Lower leg skin (tissue), 4 donors: ENCODE data around the gene CAPN5. TPM values are rescaled to one million over a fixed set of nuclear protein-coding genes. Genes with fewer than 3 reads are reported as not detected.
"Not testable (repeated sequence)": the region's sequence is repeated elsewhere in the genome, so short reads cannot be mapped to it uniquely, and the experiment has no call there.

Experiments used
- DNase-seq, 2 donors: peaks; one replicate each; pipeline ENCODE4 v3.0.0-alpha.2; 2019; ENCODE audit warnings: low spot score in 2 of 2
- H3K4me3 ChIP-seq: fragments of 200-600 bp; sonication (generic); 2 replicates; pipeline ENCODE4 v1.5.1; 2017; ENCODE audit warnings: mild to moderate bottlenecking, low read depth; ENCODE audit not compliant: poor library complexity, severe bottlenecking
- CTCF ChIP-seq, 3 donors: fragments of 450-650 bp; IDR thresholded peaks; one replicate each; pipeline ENCODE4 v1.5.1; 2016; ENCODE audit warnings: antibody characterized with exemption in 3 of 3, mild to moderate bottlenecking in 3 of 3, moderate library complexity in 2 of 3
- POLR2A ChIP-seq, 2 donors: fragments of 450-650 bp; IDR thresholded peaks; one replicate each; pipeline ENCODE4 v1.6.1; 2016 to 2017; ENCODE audit warnings: antibody characterized with exemption in 2 of 2, mild to moderate bottlenecking in 1 of 2, moderate library complexity in 1 of 2
- WGBS, 2 donors: methylation state at CpG; one replicate each; pipeline ENCODE4 v1.1.5; 2018; 5-methylcytosine and 5-hydroxymethylcytosine counted together
- intact Hi-C: fragments of 100-400 bp; cut with DNase I; formaldehyde crosslinking; loops from one replicate; pipeline ENCODE4 v1.15.0; 2023; ENCODE audit warnings: low total_unique reads
- total RNA-seq, 4 donors: library from RNA; depleted of rRNA; stranded (reverse); fragments of >200 nt; gene quantifications; one replicate each; pipeline ENCODE4 v1.1.0, GENCODE V29; 2016

CAPN5 gene
- total RNA-seq, 4 donors from 2014 or later = 0.38 to 1.9 (median 1.2) TPM

- no peak overlapping the region for H3K4me3 ChIP-seq
- DNase-seq = no peak
- intact Hi-C loops = no loop called here
- 88 to 92% methylated on average over 21 of the region's 21 CpGs for WGBS, 2 donors
- TF ChIP-seq CTCF (IDR thresholded peaks at IDR 0.05) (no peak), POLR2A (IDR thresholded peaks at IDR 0.05) (no peak)
Measured at GRCh38 chr11:77095551-77096490, 29.1 kb downstream of the CAPN5 start.

GRCh38 chr11:77096591-77097019, 29.8 kb downstream of the CAPN5 start:
- H3K4me3 ChIP-seq = no peak overlapping the region
- intact Hi-C loops = no loop called here
- no peak for DNase-seq
- no peak for TF ChIP-seq POLR2A (IDR thresholded peaks at IDR 0.05)
- no peak for TF ChIP-seq CTCF (IDR thresholded peaks at IDR 0.05)
- 93 to 94% methylated on average over 7 to 8 of the region's 8 CpGs for WGBS, 2 donors

GRCh38 chr11:77097180-77097579, 30.4 kb downstream of the CAPN5 start:
- H3K4me3 ChIP-seq, DNase-seq, intact Hi-C loops: not testable (repeated sequence)
- 85 to 86% methylated on average over 4 of the region's 4 CpGs for WGBS, 2 donors

GRCh38 chr11:77100166-77101042, 33.6 kb downstream of the CAPN5 start:
- WGBS, 2 donors = 92 to 95% methylated on average over 14 of the region's 14 CpGs
- DNase-seq = no peak
- no peak for TF ChIP-seq POLR2A (IDR thresholded peaks at IDR 0.05)
- no peak for TF ChIP-seq CTCF (IDR thresholded peaks at IDR 0.05)
- H3K4me3 ChIP-seq = no peak overlapping the region
- intact Hi-C loops = loop anchor here (5.0 to 10.0 kb wide), 2 partner anchors 376 to 1267 kb away; no protein-coding TSS in a partner anchor

- no peak for TF ChIP-seq POLR2A (IDR thresholded peaks at IDR 0.05)
- no peak for TF ChIP-seq CTCF (IDR thresholded peaks at IDR 0.05)
Measured at GRCh38 chr11:77101043-77101537, 34.3 kb downstream of the CAPN5 start.

More at GRCh38 chr11:77101043-77101537, 34.3 kb downstream of the CAPN5 start:
- H3K4me3 ChIP-seq = no peak overlapping the region
- intact Hi-C loops = loop anchor here (5.0 to 10.0 kb wide), 2 partner anchors 376 to 1266 kb away; no protein-coding TSS in a partner anchor
- DNase-seq = no peak
- WGBS, 2 donors = 92 to 95% methylated on average over 5 of the region's 5 CpGs
